ENCODE measurements around the gene C16orf92.

- no peak for TF ChIP-seq CTCF (IDR thresholded peaks at IDR 0.05)
- no peak for TF ChIP-seq POLR2A (IDR thresholded peaks at IDR 0.05)
Measured at GRCh38 chr16:30024451-30024850, 1.5 kb downstream of the C16orf92 start.

All from adrenal gland (tissue), 5 donors.